ENCODE measurements around the gene CAVIN2.

The CAVIN2 gene

GRCh38 chr2:191864628-191865374 is 17.9 kb upstream of the CAVIN2 start:
- no peak for DNase-seq

- DNase-seq, result no peak
Observed at GRCh38 chr2:191863988-191864387, 17.1 kb upstream of the CAVIN2 start.

- no peak for DNase-seq
Observed at GRCh38 chr2:191862156-191862775, 15.4 kb upstream of the CAVIN2 start.

GRCh38 chr2:191860760-191861466 is 14.0 kb upstream of the CAVIN2 start:
- no peak for DNase-seq

- DNase-seq, result no peak
Observed at GRCh38 chr2:191859681-191860080, 12.8 kb upstream of the CAVIN2 start.

- DNase-seq, result no peak
Observed at GRCh38 chr2:191857886-191858285, 11.0 kb upstream of the CAVIN2 start.

GRCh38 chr2:191857259-191857805 is 10.4 kb upstream of the CAVIN2 start:
- no peak for DNase-seq

- no peak for DNase-seq
Observed at GRCh38 chr2:191856111-191856876, 9.4 kb upstream of the CAVIN2 start.

- DNase-seq, result no peak
Observed at GRCh38 chr2:191855382-191855781, 8.5 kb upstream of the CAVIN2 start.

- no peak for DNase-seq
Observed at GRCh38 chr2:191854382-191855372, 7.8 kb upstream of the CAVIN2 start.

GRCh38 chr2:191853843-191854242 is 7.0 kb upstream of the CAVIN2 start:
- DNase-seq, result no peak

GRCh38 chr2:191851158-191851557 is 4.3 kb upstream of the CAVIN2 start:
- DNase-seq, result no peak

- DNase-seq, result no peak
Observed at GRCh38 chr2:191848771-191849767, 2.2 kb upstream of the CAVIN2 start.

- DNase-seq, result no peak
Observed at GRCh38 chr2:191847764-191848163, 876 bp upstream of the CAVIN2 start.

- no peak for DNase-seq
Observed at GRCh38 chr2:191845876-191846514, 893 bp downstream of the CAVIN2 start.

GRCh38 chr2:191845248-191845715 is 1.6 kb downstream of the CAVIN2 start:
- no peak for DNase-seq

GRCh38 chr2:191844706-191845105 is 2.2 kb downstream of the CAVIN2 start:
- no peak for DNase-seq

- no peak for DNase-seq
Observed at GRCh38 chr2:191840921-191841320, 6.0 kb downstream of the CAVIN2 start.

- DNase-seq, result no peak
Observed at GRCh38 chr2:191839918-191840804, 6.7 kb downstream of the CAVIN2 start.

Data from NCI-H1930 (cell line).